RWPE1 (cell line): ENCODE data around the gene ST6GALNAC3.

Experiments
- CTCF ChIA-PET: fragments of 350-600 bp; sonication (Branson Sonifier 250); formaldehyde crosslinking; extraction: SDS; loops from one replicate; lab custom pipeline; 2021; lab: Yijun Ruan, JAX
- POLR2A ChIA-PET: fragments of 400-600 bp; formaldehyde crosslinking; extraction: SDS; loops from one replicate; lab custom pipeline; 2020; ENCODE audit warnings: antibody characterized with exemption; ENCODE audit not compliant: low non-redundant PET; lab: Yijun Ruan, JAX
- DNase-seq: peaks from one replicate; pipeline ENCODE4 v3.0.0; 2012; ENCODE audit warnings: low spot score
- H3K27ac ChIP-seq: fragments of 450-650 bp; 2 replicates; pipeline ENCODE4 v1.5.1; 2017
- TF ChIP-seq, protein P1 (sequence below): fragments of 450-650 bp; conservative IDR thresholded peaks from 2 replicates; pipeline ENCODE4 v1.5.1; 2017; ENCODE audit warnings: low read depth, mild to moderate bottlenecking

ST6GALNAC3 gene

DNA sequence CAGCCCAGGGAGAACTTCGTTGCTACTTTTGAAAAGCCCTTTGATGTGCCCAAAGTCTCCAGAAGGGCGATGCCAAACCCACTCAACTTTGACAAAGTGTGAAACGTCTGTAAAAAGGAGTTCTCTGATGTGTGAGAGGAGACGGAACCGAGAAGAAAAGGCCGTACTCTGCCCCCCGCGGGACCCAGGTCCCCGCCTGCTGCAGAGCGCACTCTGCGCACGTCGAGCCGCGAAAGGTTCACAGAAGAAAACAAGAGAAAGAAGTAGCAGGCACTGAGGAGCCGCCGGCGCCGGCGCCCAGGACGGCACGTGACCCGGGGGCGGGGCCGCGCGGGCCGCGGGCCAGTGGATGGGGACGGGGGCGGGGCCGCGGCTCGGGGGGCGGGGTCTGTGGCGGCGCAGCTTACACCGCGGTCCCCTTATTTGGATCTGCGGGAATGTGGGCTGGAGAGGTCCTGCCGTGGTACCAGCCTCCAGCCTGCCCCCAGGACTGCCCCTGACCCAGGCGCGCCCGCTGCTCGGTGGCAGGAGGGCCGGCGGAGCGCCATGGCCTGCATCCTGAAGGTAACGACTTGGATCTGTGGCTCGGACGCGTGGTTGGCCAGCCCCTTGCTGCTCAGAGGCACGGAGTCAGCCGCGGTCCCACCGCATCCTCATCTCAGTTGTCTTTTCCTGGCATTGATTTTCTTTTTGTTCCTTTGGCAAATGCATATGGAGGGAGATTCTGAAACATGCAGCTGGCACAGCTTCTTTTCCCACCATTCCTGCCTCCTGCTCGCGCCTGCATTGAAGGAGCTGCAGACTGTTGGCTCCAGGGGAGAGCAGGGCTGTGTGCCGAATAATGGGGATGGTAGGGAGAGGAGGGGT lies at the start of gene ST6GALNAC3:
Gene ST6GALNAC3 (plus strand): TSS at position 426 of the 867 bp plus-strand sequence.
- TF ChIP-seq, protein P1, sequence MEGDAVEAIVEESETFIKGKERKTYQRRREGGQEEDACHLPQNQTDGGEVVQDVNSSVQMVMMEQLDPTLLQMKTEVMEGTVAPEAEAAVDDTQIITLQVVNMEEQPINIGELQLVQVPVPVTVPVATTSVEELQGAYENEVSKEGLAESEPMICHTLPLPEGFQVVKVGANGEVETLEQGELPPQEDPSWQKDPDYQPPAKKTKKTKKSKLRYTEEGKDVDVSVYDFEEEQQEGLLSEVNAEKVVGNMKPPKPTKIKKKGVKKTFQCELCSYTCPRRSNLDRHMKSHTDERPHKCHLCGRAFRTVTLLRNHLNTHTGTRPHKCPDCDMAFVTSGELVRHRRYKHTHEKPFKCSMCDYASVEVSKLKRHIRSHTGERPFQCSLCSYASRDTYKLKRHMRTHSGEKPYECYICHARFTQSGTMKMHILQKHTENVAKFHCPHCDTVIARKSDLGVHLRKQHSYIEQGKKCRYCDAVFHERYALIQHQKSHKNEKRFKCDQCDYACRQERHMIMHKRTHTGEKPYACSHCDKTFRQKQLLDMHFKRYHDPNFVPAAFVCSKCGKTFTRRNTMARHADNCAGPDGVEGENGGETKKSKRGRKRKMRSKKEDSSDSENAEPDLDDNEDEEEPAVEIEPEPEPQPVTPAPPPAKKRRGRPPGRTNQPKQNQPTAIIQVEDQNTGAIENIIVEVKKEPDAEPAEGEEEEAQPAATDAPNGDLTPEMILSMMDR: no peak
- ChIA-PET POLR2A (no interaction called here), CTCF (no interaction called here)
- peak; percentile 70 for DNase-seq
- no peak within 1 kb of the TSS for H3K27ac ChIP-seq

- H3K27ac ChIP-seq: no peak overlapping the region
- TF ChIP-seq, protein P1: no peak
- no peak for DNase-seq
- ChIA-PET CTCF (no interaction called here), POLR2A (no interaction called here)
Observed at GRCh38 chr1:76027341-76027740, 47.2 kb upstream of the ST6GALNAC3 start.

DNA sequence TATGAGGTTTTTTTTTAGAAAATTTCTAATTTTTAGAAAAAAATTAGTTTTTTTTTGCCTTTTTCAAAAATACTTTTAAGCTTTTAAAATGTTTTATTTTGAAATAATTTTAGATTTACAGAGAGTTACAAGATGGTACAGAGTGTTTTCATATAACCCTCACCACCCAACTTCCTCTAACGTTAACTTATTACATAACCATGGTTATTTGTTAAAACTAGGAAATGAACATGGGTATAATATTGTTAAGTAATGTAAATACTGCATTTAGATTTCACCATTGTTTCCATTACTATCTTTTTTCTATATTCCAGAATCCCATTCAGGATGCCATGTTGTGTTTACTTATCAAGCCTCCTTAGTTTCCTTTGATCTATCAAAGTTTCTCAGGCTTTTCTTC lies 45.2 kb upstream of the ST6GALNAC3 start:
- DNase-seq: no peak
- POLR2A ChIA-PET: no interaction called here
- TF ChIP-seq, protein P1: no peak
- no peak overlapping the region for H3K27ac ChIP-seq
- CTCF ChIA-PET: no interaction called here

DNA sequence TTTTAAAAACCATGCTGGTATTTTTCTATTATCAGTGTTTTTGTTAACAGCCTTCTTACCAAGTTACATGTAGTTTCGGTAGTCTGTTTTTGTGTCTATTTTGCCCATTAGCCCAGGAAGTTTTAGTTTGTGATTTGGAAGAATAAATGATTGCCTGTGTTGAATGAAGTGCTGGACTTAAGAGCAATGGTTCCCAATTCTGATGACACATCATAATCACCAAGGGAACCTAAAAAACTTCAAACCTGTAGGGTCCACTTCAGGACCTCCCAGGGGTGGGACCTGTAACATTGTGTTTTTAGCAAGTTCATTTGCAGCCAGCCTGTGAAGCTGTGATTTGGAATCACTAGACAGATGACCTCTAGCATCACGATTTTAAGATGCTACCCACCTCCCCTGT lies 43.0 kb upstream of the ST6GALNAC3 start:
- POLR2A ChIA-PET: no interaction called here
- DNase-seq: no peak
- no peak overlapping the region for H3K27ac ChIP-seq
- CTCF ChIA-PET: no interaction called here
- TF ChIP-seq, protein P1: no peak

GRCh38 chr1:76033800-76034475 lies 40.6 kb upstream of the ST6GALNAC3 start:
- H3K27ac ChIP-seq: no peak overlapping the region
- DNase-seq: no peak
- ChIA-PET POLR2A (no interaction called here), CTCF (no interaction called here)
- TF ChIP-seq, protein P1: no peak

GRCh38 chr1:76035053-76035452 lies 39.5 kb upstream of the ST6GALNAC3 start:
- ChIA-PET CTCF (interaction anchor here (0.7 kb wide), 1 partner anchor 787 kb away, joined by 3 read pairs; no protein-coding TSS in a partner anchor), POLR2A (no interaction called here)
- TF ChIP-seq, protein P1: no peak
- no peak for DNase-seq
- H3K27ac ChIP-seq: no peak overlapping the region
